HepG2 (cell line): ENCODE results near the gene ABCD1. TPM values are rescaled to one million over a fixed set of nuclear protein-coding genes. Genes with fewer than 3 reads are reported as not detected.

Experiments
- HMGXB4 ChIP-seq, 2 experiments: sonication (generic) in 1 of 2; formaldehyde crosslinking in 1 of 2; IDR thresholded peaks; 2 replicates each; pipeline versions ENCODE4 v1.4.0 to v1.6.1; 2018 to 2020; ENCODE audit warnings: missing genetic modification reagents in 2 of 2, borderline replicate concordance in 1 of 2, low read depth in 1 of 2, mild to moderate bottlenecking in 1 of 2, missing biosample characterization in 1 of 2
- KDM2A ChIP-seq: sonication (generic); formaldehyde crosslinking; IDR thresholded peaks from 2 replicates; pipeline ENCODE4 v1.4.0; 2020; ENCODE audit warnings: low read depth, missing genetic modification reagents, borderline replicate concordance
- PHF21A ChIP-seq: sonication (generic); formaldehyde crosslinking; IDR thresholded peaks from 2 replicates; pipeline ENCODE4 v1.5.0; 2020; ENCODE audit warnings: mild to moderate bottlenecking, missing genetic modification reagents
- POLR2AphosphoS5 ChIP-seq: IDR thresholded peaks from 2 replicates; pipeline ENCODE4 v1.6.1; 2012; ENCODE audit warnings: low read depth, low read length
- STAG1 ChIP-seq: sonication (generic); formaldehyde crosslinking; IDR thresholded peaks from 2 replicates; pipeline ENCODE4 v1.4.0; 2020; ENCODE audit warnings: missing genetic modification reagents
- ZNF44 ChIP-seq: sonication (generic); formaldehyde crosslinking; IDR thresholded peaks from 2 replicates; pipeline ENCODE4 v1.5.1; 2020; ENCODE audit warnings: mild to moderate bottlenecking, missing genetic modification reagents
- polyA plus RNA-seq, 8 experiments: library from polyadenylated mRNA; depleted of rRNA in 3 of 8; stranded (reverse) in 7 of 8; unstranded in 1 of 8; fragments of >200 nt; fragmentation: Illumina TruSeq in 4 of 8; extraction: Trizol in 4 of 8; gene quantifications; 2 replicates each; pipeline versions ENCODE4 v1.2.1 to v1.2.3, GENCODE V29; 2011 to 2016; ENCODE audit warnings: low read depth in 4 of 8, missing spikeins in 1 of 8, mixed read lengths in 1 of 8; ENCODE audit not compliant: insufficient read depth in 1 of 8
- total RNA-seq, 5 experiments: library from RNA; depleted of rRNA; stranded (reverse); fragments of >200 nt; fragmentation: Illumina TruSeq; extraction: Trizol; gene quantifications; 2 replicates each; pipeline ENCODE4 v1.2.3, GENCODE V29; 2016; ENCODE audit warnings: low read depth in 1 of 5
- TF ChIP-seq, protein P1 (sequence below): IDR thresholded peaks from 2 replicates; pipeline ENCODE4 v1.6.1; 2016; ENCODE audit warnings: low read depth, borderline replicate concordance
- TF ChIP-seq, protein P2 (sequence below): IDR thresholded peaks from 2 replicates; pipeline ENCODE4 v1.6.1; 2016; ENCODE audit warnings: missing genetic modification reagents, missing compliant biosample characterization
- TF ChIP-seq, protein P3 (sequence below): sonication (generic); formaldehyde crosslinking; IDR thresholded peaks from 2 replicates; pipeline ENCODE4 v1.5.0; 2020; ENCODE audit warnings: mild to moderate bottlenecking, missing genetic modification reagents, moderate library complexity

ABCD1 gene
- total and polyA plus RNA-seq, 2 of the 13 experiments (the other 11 are each of a cell fraction or from before 2014, with no cell fraction given) = 11.4 to 15.9 TPM

DNA sequence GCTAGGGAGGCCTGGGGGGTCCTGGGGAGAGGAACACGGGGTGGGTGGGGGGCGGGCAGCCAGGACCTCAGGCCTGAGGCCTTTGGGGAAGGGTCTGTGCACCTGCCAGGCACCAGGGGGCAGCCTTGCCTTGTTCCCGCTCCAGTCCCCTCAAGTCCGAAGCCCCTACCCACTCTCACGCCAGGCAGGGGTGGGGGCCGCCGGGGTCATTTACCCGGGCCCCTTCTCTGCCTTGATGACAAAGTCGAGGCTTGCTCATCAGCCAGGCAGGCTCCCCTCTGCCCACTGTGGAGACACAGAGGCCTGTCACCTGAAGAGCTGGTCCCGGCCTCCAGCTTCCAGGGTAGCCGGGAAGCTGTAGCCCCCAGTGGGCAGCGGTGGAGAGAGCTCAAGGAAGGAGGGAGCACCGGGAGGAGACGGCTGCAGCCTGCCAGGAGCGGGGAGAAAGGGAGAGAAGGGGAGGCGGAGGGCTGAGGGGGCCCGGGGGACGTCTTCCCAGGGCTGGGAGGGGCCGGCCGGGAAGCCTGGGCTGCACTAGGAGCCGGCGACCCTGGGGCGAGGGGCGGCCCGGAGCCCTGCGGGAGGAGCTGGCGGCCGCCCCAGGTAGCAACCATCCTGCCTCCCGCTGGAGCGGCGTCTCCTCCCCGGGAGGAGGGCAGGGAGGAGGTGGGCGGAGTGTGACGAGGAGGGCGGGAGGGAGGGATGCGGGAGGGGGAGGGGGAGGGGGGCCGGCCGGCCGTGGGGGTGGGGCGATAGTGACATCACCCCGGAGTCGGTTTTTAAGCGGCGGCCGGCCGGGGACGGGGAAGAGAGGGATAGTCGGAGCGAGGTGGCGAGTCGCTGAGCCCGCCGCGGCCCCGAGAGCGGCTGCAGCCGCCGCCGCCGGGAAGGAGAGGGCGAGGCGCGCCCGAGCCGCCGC lies 37.3 kb upstream of the ABCD1 start, which contains the start of gene SLC6A8 (continued):
- peak in 1 of 2 experiments; percentile 30; a peak in 1 of 4 replicates for TF ChIP-seq HMGXB4 (CRISPR knock-in tag; IDR thresholded peaks at IDR 0.05; ENCODE audit: borderline replicate concordance in 1 of 2, low read depth in 1 of 2)
- TF ChIP-seq ZNF44 (CRISPR knock-in tag) = no peak
- TF ChIP-seq STAG1 = 0 out of 2 replicates have a peak, but pooled peaks have one; percentile 19
- TF ChIP-seq POLR2AphosphoS5 = peak; percentile 56
- TF ChIP-seq, protein P1, sequence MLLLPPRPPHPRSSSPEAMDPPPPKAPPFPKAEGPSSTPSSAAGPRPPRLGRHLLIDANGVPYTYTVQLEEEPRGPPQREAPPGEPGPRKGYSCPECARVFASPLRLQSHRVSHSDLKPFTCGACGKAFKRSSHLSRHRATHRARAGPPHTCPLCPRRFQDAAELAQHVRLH (CRISPR knock-in tag) = no peak
- TF ChIP-seq, protein P2, sequence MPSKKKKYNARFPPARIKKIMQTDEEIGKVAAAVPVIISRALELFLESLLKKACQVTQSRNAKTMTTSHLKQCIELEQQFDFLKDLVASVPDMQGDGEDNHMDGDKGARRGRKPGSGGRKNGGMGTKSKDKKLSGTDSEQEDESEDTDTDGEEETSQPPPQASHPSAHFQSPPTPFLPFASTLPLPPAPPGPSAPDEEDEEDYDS (CRISPR knock-in tag) = peak; percentile 72
- peak; percentile 23; the same call in 1 of the 2 replicates for TF ChIP-seq KDM2A
- TF ChIP-seq, protein P3, sequence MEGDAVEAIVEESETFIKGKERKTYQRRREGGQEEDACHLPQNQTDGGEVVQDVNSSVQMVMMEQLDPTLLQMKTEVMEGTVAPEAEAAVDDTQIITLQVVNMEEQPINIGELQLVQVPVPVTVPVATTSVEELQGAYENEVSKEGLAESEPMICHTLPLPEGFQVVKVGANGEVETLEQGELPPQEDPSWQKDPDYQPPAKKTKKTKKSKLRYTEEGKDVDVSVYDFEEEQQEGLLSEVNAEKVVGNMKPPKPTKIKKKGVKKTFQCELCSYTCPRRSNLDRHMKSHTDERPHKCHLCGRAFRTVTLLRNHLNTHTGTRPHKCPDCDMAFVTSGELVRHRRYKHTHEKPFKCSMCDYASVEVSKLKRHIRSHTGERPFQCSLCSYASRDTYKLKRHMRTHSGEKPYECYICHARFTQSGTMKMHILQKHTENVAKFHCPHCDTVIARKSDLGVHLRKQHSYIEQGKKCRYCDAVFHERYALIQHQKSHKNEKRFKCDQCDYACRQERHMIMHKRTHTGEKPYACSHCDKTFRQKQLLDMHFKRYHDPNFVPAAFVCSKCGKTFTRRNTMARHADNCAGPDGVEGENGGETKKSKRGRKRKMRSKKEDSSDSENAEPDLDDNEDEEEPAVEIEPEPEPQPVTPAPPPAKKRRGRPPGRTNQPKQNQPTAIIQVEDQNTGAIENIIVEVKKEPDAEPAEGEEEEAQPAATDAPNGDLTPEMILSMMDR (CRISPR knock-in tag) = peak; percentile 57
- 0 out of 2 replicates have a peak, but pooled peaks have one; percentile 19 for TF ChIP-seq PHF21A (CRISPR knock-in tag)
- TF ChIP-seq, all 625 proteins: peak for 16
